Right lobe of liver (tissue), 6 donors: Measurements from ENCODE around the gene OR9Q1. TPM values are rescaled to one million over a fixed set of nuclear protein-coding genes. Genes with fewer than 3 reads are reported as not detected.

Source experiments
- ATAC-seq, 4 donors: fragments of 200-7000 bp; cut with Tn5 transposase; one replicate each; pipeline ENCODE4 v1.9.1; 2020; ENCODE audit warnings: mild to moderate bottlenecking in 4 of 4, moderate library complexity in 4 of 4
- DNase-seq, 3 donors: peaks; one replicate each; pipeline ENCODE4 v3.0.0-alpha.2; 2020
- H3K27ac ChIP-seq, 3 donors: fragments of 200-600 bp; one replicate each; pipeline ENCODE4 v1.8.0; 2022
- H3K27me3 ChIP-seq, 2 donors: fragments of 200-600 bp; one replicate each; pipeline ENCODE4 v1.8.0; 2022
- H3K36me3 ChIP-seq, 4 donors: fragments of 200-600 bp; sonication (generic) in 1 of 4; one replicate each; pipeline versions ENCODE4 v1.5.1 to v1.8.0; 2017 to 2022; ENCODE audit warnings: control low read depth in 1 of 4
- H3K4me1 ChIP-seq, 4 donors: fragments of 200-600 bp; sonication (generic) in 1 of 4; one replicate each; pipeline versions ENCODE4 v1.5.1 to v1.8.0; 2017 to 2022; ENCODE audit warnings: control low read depth in 1 of 4
- H3K4me3 ChIP-seq, 3 donors: fragments of 200-600 bp; one replicate each; pipeline ENCODE4 v1.8.0; 2022
- H3K9me3 ChIP-seq, 4 donors: fragments of 200-600 bp; sonication (generic) in 1 of 4; one replicate each; pipeline versions ENCODE4 v1.5.1 to v1.8.0; 2017 to 2022; ENCODE audit warnings: control low read depth in 1 of 4
- CTCF ChIP-seq, 4 donors: fragments of 200-600 bp in 3 of 4; fragments of 450-650 bp in 1 of 4; IDR thresholded peaks; one replicate each; pipeline versions ENCODE4 v1.5.1 to v1.8.0; 2016 to 2022; ENCODE audit warnings: antibody characterized with exemption in 4 of 4, mild to moderate bottlenecking in 2 of 4
- POLR2A ChIP-seq: fragments of 450-650 bp; IDR thresholded peaks from one replicate; pipeline ENCODE4 v1.6.1; 2017; ENCODE audit warnings: antibody characterized with exemption, mild to moderate bottlenecking
- WGBS: methylation state at CpG from one replicate; pipeline ENCODE4 v1.1.6; 2018; ENCODE audit warnings: low coverage, low lambda C conversion rate; ENCODE audit not compliant: insufficient coverage; ENCODE audit errors: missing lambda C conversion rate; 5-methylcytosine and 5-hydroxymethylcytosine counted together
- intact Hi-C, 2 donors: fragments of 100-400 bp; cut with DNase I; formaldehyde crosslinking; loops; one replicate each; pipeline versions ENCODE4 v1.11.2 to v1.14.1; 2022
- total RNA-seq, 6 experiments: library from RNA; depleted of rRNA in 2 of 6; stranded (reverse); fragments of >200 nt in 2 of 6; fragmentation: NEBNext Ultra II Directional in 3 of 6; extraction: Animal tissue kit (Norgen Biotek cat#: 25700) in 3 of 6; gene quantifications; one replicate each; pipeline versions ENCODE4 v1.1.0 to v1.2.4, GENCODE V29; 2016 to 2023
- donor health status: DM: no; HTN: yes; CAD: no.
- donor health status: DM: no; HTN: no; CAD: no.
- donor health status: DM: no; HTN: no; CAD: no.
- donor health status: DM: no; HTN: yes; CAD: no.
- donor health status: DM: no; HTN: yes; CAD: no.

The OR9Q1 gene
- total RNA-seq, 6 experiments from 2014 or later, result not detected

GRCh38 chr11:58075781-58076180 lies 52.1 kb downstream of the OR9Q1 start:
- Histone ChIP-seq H3K4me1 (no peaks in the 10 kb centered on the region), H3K4me3 (no peak overlapping the region), H3K27ac (no peak overlapping the region), H3K36me3 (no peaks in the 10 kb centered on the region), H3K9me3 (no peaks in the 10 kb centered on the region), H3K27me3 (no peaks in the 10 kb centered on the region)
- ATAC-seq (no peak), DNase-seq (no peak)
- TF ChIP-seq POLR2A (no peak), CTCF (IDR thresholded peaks at IDR 0.05) (no peak)
- 23% methylated on average over 2 of the region's 2 CpGs for WGBS
- intact Hi-C loops, result no loop called here

GRCh38 chr11:58086528-58086927 lies 62.8 kb downstream of the OR9Q1 start:
- Histone ChIP-seq H3K4me3 (no peak overlapping the region), H3K27me3 (no peaks in the 10 kb centered on the region), H3K27ac (no peak overlapping the region), H3K9me3 (no peaks in the 10 kb centered on the region), H3K36me3 (no peaks in the 10 kb centered on the region), H3K4me1 (no peaks in the 10 kb centered on the region)
- DNase-seq, result no peak
- TF ChIP-seq POLR2A (no peak), CTCF (IDR thresholded peaks at IDR 0.05) (no peak)
- 39% methylated on average over 2 of the region's 2 CpGs for WGBS
- intact Hi-C loops, result no loop called here
- no peak for ATAC-seq

GRCh38 chr11:58097437-58097836 lies 73.8 kb downstream of the OR9Q1 start:
- intact Hi-C loops, result no loop called here
- DNase-seq (no peak), ATAC-seq (no peak)
- Histone ChIP-seq H3K36me3 (no peaks in the 10 kb centered on the region), H3K27ac (no peak overlapping the region), H3K27me3 (no peaks in the 10 kb centered on the region), H3K9me3 (no peaks in the 10 kb centered on the region), H3K4me1 (no peaks in the 10 kb centered on the region), H3K4me3 (no peak overlapping the region)
- 37% methylated on average over 2 of the region's 2 CpGs for WGBS
- TF ChIP-seq POLR2A (no peak), CTCF (IDR thresholded peaks at IDR 0.05) (no peak)

GRCh38 chr11:58121096-58121495 lies 97.4 kb downstream of the OR9Q1 start:
- 40% methylated on average over 1 of the region's 1 CpG for WGBS
- no peak for ATAC-seq
- intact Hi-C loops, result no loop called here

More at GRCh38 chr11:58121096-58121495, 97.4 kb downstream of the OR9Q1 start:
- no peak for DNase-seq
- no peaks in the 10 kb centered on the region for H3K4me1 ChIP-seq
- H3K9me3 ChIP-seq, result no peaks in the 10 kb centered on the region
- no peaks in the 10 kb centered on the region for H3K27me3 ChIP-seq
- H3K4me3 ChIP-seq, result no peak overlapping the region
- H3K27ac ChIP-seq, result no peak overlapping the region
- no peaks in the 10 kb centered on the region for H3K36me3 ChIP-seq
- TF ChIP-seq POLR2A (no peak), CTCF (IDR thresholded peaks at IDR 0.05) (no peak)
